Measurements from ENCODE around the gene CDC5L. TPM values are rescaled to one million over a fixed set of nuclear protein-coding genes. Genes with fewer than 3 reads are reported as not detected.

The CDC5L gene
- total RNA-seq, 1 experiment from 2014 or later: 43.9 TPM

- no peaks in the 10 kb centered on the region for H3K9me3 ChIP-seq (ENCODE audit: low read depth, low read length, poor library complexity, severe bottlenecking)
- no peak overlapping the region for H3K4me3 ChIP-seq (ENCODE audit: low read depth, low read length, poor library complexity, severe bottlenecking)
- no peaks in the 10 kb centered on the region for H3K27me3 ChIP-seq (replicated peaks; ENCODE audit: insufficient read depth, low read depth, low read length, poor library complexity)
- no peak overlapping the region for H3K27ac ChIP-seq (ENCODE audit: low read depth, low read length, poor library complexity, severe bottlenecking)
- no TSS peak for BruUV-seq (replicated peaks)
- ChIA-PET POLR2A (ENCODE audit: low non-redundant PET) (no interaction called here), CTCF (no interaction called here)
- no peaks in the 10 kb centered on the region for H3K36me3 ChIP-seq (ENCODE audit: insufficient read depth, low read length, poor library complexity, severe bottlenecking)
- no peak for DNase-seq (ENCODE audit: low spot score)
- intact Hi-C loops (cut with micrococcal nuclease; ENCODE audit: unreplicated experiment): loop anchor here (10.0 kb wide), 1 partner anchor 1241 kb away; no protein-coding TSS in a partner anchor
- no peaks in the 10 kb centered on the region for H3K4me1 ChIP-seq (ENCODE audit: insufficient read depth, low read length, poor library complexity, severe bottlenecking)
- TF ChIP-seq EZH2 (IDR thresholded peaks at IDR 0.05; ENCODE audit: borderline replicate concordance, low read depth, low read length, poor library complexity, severe bottlenecking) (no peak), CTCF (conservative IDR thresholded peaks at IDR 0.05; ENCODE audit: low read depth, low read length) (no peak)
Measured at GRCh38 chr6:44474190-44474631, 86.7 kb downstream of the CDC5L start.

GRCh38 chr6:44474643-44475042 is 87.1 kb downstream of the CDC5L start:
- TF ChIP-seq CTCF (conservative IDR thresholded peaks at IDR 0.05; ENCODE audit: low read depth, low read length): no peak
- no peak for TF ChIP-seq EZH2 (IDR thresholded peaks at IDR 0.05; ENCODE audit: borderline replicate concordance, low read depth, low read length, poor library complexity, severe bottlenecking)
- Histone ChIP-seq H3K27me3 (replicated peaks; ENCODE audit: insufficient read depth, low read depth, low read length, poor library complexity) (no peaks in the 10 kb centered on the region), H3K4me3 (ENCODE audit: low read depth, low read length, poor library complexity, severe bottlenecking) (no peak overlapping the region), H3K4me1 (ENCODE audit: insufficient read depth, low read length, poor library complexity, severe bottlenecking) (no peaks in the 10 kb centered on the region), H3K36me3 (ENCODE audit: insufficient read depth, low read length, poor library complexity, severe bottlenecking) (no peaks in the 10 kb centered on the region), H3K27ac (ENCODE audit: low read depth, low read length, poor library complexity, severe bottlenecking) (no peak overlapping the region), H3K9me3 (ENCODE audit: low read depth, low read length, poor library complexity, severe bottlenecking) (no peaks in the 10 kb centered on the region)
- DNase-seq (ENCODE audit: low spot score): no peak
- CTCF ChIA-PET: interaction anchor here (1.5 to 2.2 kb wide), 2 partner anchors 156 to 1240 kb away, joined by 8 to 25 read pairs; no protein-coding TSS in a partner anchor
- intact Hi-C loops (cut with micrococcal nuclease; ENCODE audit: unreplicated experiment): loop anchor here (1.0 to 10.0 kb wide), 4 partner anchors 123 to 1448 kb away; no protein-coding TSS in a partner anchor
- POLR2A ChIA-PET (ENCODE audit: low non-redundant PET): no interaction called here
- no TSS peak for BruUV-seq (replicated peaks)

GRCh38 chr6:44475417-44475778 is 87.9 kb downstream of the CDC5L start:
- POLR2A ChIA-PET (ENCODE audit: low non-redundant PET): no interaction called here
- Histone ChIP-seq H3K27ac (ENCODE audit: low read depth, low read length, poor library complexity, severe bottlenecking) (no peak overlapping the region), H3K9me3 (ENCODE audit: low read depth, low read length, poor library complexity, severe bottlenecking) (no peaks in the 10 kb centered on the region), H3K4me1 (ENCODE audit: insufficient read depth, low read length, poor library complexity, severe bottlenecking) (no peaks in the 10 kb centered on the region), H3K36me3 (ENCODE audit: insufficient read depth, low read length, poor library complexity, severe bottlenecking) (no peaks in the 10 kb centered on the region), H3K4me3 (ENCODE audit: low read depth, low read length, poor library complexity, severe bottlenecking) (no peak overlapping the region), H3K27me3 (replicated peaks; ENCODE audit: insufficient read depth, low read depth, low read length, poor library complexity) (no peaks in the 10 kb centered on the region)
- TF ChIP-seq CTCF (conservative IDR thresholded peaks at IDR 0.05; ENCODE audit: low read depth, low read length) (no peak), EZH2 (IDR thresholded peaks at IDR 0.05; ENCODE audit: borderline replicate concordance, low read depth, low read length, poor library complexity, severe bottlenecking) (no peak)
- DNase-seq (ENCODE audit: low spot score): no peak
- CTCF ChIA-PET: interaction anchor here (0.5 to 2.2 kb wide), 16 partner anchors 10 to 1589 kb away, joined by 3 to 25 read pairs (median 5); no protein-coding TSS in a partner anchor
- intact Hi-C loops (cut with micrococcal nuclease; ENCODE audit: unreplicated experiment): loop anchor here (1.0 to 10.0 kb wide), 4 partner anchors 122 to 1447 kb away; no protein-coding TSS in a partner anchor
- no TSS peak for BruUV-seq (replicated peaks)

Measured in A673 (cell line).